HG02885 (cell line): Measurements from ENCODE around the gene SYNPO2L.
"Not testable (repeated sequence)": the region's sequence is repeated elsewhere in the genome, so short reads cannot be mapped to it uniquely, and the experiment has no call there.

Source experiments
- ATAC-seq: cut with Tn5 transposase; IDR thresholded peaks from one replicate; pipeline ENCODE4 v1.9.1; 2021; ENCODE audit warnings: mild to moderate bottlenecking; ENCODE audit not compliant: unreplicated experiment, poor library complexity

The SYNPO2L gene

GRCh38 chr10:73655990-73656298 is at the start of gene SYNPO2L:
Gene SYNPO2L (minus strand): TSS chr10:73656029. CDS start chr10:73655922, 107 bp downstream.
- ATAC-seq, result no peak

GRCh38 chr10:73703924-73704323 is 48.1 kb upstream of the SYNPO2L start:
- not testable (repeated sequence) for ATAC-seq

- ATAC-seq, result not testable (repeated sequence)
Observed at GRCh38 chr10:73698819-73699218, 43.0 kb upstream of the SYNPO2L start.

GRCh38 chr10:73697675-73698159 is 41.9 kb upstream of the SYNPO2L start, which contains the start of gene AGAP5:
Gene AGAP5 (minus strand): TSS chr10:73698109. CDS start chr10:73697755, 354 bp downstream.
- ATAC-seq, result not testable (repeated sequence)

DNA sequence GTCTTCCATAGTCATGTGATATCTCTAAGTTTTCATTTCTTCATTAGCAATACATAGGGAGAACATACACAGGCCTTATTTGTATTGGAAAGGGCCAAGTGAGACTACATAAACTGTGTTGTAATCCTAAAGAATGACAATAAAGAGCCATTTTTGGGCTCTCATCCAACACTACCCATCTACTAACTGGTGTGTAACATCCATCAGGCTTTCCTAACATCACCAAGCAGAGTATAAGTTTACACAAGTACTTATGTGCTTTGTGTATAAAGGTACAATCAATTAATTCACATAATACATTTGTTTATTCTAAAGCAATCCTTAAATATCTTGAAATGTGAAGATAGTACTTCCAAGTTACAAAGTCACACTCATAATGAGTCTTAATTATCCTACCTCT is 39.5 kb upstream of the SYNPO2L start:
- not testable (repeated sequence) for ATAC-seq

DNA sequence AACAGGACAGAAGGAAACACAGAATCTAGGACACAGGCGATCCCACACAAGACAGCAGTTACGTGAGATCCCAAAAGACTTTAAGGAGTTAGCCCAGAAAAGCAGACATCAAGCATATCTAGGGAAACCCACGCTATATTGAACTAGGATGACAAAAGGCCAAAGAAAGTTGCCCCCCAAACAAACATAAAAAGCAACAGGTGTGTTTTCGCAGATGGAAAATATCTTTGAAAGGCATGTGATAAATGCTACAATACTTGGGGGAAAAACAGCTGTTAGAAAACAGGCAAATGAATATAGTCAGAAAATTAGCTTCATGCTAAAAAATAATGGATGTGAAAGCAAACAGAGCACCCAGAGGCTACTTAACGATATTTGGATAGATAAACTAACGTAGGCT is 34.9 kb upstream of the SYNPO2L start:
- not testable (repeated sequence) for ATAC-seq

GRCh38 chr10:73689596-73689995 is 33.8 kb upstream of the SYNPO2L start:
- not testable (repeated sequence) for ATAC-seq

GRCh38 chr10:73687641-73688040 is 31.8 kb upstream of the SYNPO2L start:
- not testable (repeated sequence) for ATAC-seq

DNA sequence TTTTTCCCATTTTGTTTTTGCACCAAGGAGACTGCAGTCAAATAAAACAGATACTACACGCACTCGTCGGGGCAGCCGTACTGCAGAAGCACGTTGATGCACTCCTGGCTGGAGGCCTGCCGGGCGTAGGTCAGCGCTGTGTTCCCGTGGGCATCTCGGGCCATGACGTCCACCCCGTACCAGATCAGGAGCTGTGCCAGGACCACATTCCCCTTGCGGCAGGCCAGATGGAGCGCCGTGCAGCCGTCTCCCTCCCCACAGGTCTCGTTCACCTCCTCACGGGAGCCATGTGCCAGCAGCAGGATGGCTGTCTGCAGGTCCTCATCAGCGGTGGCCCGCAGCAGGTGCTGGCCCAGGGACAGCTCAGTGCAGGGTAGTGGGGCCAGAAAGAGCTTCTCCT is 18.7 kb upstream of the SYNPO2L start:
- not testable (repeated sequence) for ATAC-seq

GRCh38 chr10:73668378-73668777 is 12.5 kb upstream of the SYNPO2L start:
- not testable (repeated sequence) for ATAC-seq

DNA sequence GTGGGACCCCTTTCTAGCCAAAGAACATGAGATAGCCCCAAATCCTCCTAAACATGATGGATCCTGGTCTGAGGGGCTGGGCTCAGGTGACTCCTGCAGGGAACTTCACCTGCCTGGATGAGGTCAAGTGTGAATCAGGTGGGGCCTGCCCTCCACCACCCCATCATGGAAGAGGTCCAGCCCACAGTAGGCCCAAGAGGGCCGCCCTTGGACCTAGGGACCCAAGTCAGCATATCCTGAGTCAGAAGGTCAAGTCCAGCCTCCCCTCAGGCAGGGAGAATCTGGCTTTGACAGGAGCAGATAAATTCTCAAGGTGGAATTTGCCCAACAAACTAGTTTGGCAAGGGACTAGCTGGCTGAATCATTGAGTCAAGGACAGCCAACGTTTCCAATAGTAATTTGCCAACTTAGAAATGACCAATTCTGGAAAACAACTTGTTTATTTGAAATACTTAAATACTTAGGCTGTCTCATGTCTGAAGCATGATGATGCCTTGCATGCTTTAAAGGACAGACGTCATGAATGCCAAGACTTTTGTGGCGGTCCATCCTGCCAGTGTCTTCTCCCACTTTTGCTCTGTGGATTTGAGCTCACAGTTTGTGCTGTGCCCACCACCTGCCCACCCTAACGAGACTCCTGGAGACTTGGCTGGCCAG is 10.5 kb upstream of the SYNPO2L start:
- ATAC-seq, result not testable (repeated sequence)

- ATAC-seq, result not testable (repeated sequence)
Observed at GRCh38 chr10:73665581-73665980, 9.8 kb upstream of the SYNPO2L start.

DNA sequence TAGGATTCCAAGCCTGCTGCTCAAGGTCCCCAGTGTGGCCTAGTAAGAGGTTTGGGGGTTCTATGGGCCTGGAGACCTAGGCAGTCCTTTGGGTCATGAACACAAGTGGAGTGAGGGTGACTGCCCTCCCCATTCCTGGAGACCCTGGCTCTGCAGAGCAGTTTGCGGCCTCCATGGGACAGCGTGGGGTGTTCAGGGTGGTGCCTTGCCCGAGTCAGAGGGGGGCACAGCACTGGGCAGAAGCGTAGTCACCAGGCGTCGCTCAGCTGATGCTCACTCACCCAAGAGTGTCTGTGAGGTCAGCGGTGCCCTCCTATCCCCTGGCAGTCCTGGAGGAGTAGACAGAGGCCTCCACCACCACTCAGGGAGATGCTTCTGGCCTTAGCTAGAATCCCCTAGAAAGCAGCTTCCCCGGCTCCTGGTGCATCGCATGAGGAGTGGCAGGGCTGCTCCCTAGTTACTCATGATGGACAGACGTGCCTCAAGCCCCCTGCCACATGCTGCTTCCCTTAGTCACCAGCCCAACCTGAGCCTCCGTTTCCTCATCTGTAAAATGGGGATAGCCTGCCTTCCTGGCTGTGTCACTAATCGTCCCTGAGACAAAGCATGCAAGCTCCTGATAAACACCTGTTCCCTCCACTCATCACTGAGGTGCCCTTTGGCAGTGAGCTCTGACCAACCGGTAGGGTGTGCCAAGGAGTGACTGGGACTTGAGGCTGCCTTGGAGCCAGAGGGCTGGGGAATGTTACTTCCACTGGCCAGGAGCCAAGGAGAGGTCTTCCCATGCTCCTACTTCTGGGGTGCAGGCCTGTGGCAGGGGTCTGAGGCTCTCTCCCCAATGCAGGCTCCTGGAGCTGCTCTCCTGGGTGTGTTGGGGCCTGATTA is 8.6 kb upstream of the SYNPO2L start:
- not testable (repeated sequence) for ATAC-seq

DNA sequence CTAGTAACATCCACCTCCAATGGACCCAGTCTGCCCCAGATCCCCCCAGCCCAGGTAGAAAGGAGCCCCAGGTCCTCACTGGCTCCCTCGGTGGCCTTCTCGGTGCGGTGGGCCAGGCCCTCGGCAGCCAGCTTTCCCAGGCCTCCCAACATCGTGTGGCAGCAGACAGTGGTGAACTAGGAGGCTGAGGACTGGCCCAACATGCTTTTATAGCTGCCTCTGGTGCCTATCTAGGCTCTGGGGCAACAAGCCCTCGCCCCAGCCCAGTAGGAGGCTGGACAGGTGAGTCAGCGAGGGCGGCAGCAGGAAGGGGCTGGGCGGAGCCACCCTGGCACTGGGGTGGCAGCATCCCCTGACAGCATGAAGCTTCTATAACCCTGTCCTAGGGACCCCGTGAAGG is 7.8 kb upstream of the SYNPO2L start:
- ATAC-seq, result not testable (repeated sequence)

DNA sequence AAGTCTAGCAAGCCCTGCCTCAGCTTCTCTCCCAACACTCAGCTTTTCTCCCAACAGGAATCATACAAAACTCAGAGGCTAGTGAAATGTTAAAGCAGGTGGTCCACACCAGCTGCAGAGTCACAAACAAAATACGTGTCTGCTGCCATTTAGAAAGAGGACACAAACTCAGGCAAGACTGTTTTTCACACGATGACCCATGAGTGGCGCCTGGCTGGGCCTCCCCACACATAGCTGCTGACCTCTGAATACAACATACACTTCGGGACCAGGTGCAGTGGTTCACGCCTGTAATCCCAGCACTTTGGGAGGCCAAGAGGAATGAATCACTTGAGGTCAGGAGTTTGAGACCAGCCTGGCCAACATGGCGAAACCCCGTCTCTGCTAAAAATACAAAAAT is 6.9 kb upstream of the SYNPO2L start:
- ATAC-seq, result not testable (repeated sequence)

DNA sequence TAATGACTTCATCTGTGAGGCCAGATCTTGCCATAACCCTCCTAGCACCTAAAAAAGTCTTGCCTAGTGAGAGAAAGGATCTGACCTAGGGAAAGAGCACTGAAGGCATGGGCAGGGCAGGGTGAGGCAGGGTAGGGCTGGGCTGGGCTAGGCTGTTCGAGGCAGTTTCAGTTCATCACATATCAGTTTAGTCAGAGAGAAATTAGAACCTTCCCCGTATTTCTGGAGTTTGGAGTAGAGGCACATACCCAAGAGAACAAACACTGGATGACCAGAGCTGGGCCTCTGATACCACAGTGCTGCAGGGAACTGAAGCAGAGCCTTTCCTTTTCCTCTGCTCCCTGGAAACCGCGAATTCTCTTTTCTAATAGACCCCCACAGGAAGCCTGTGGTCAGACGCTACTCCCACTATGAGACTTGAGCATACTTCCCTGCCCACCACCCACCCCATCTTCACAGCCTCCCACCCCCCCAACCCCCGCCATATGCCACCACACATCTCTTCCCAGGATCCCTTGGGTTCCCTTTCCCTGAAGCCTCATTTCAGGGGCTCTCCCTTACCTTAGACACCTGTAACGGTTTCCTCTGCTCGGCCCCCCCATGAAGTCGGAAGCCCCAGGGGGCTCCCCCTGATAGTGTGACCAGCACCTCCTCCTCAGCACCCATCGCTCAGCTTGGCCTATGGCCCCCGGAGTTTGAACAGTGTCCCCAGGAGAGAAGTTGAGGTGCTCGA is 406 bp downstream of the SYNPO2L start:
- no peak for ATAC-seq

DNA sequence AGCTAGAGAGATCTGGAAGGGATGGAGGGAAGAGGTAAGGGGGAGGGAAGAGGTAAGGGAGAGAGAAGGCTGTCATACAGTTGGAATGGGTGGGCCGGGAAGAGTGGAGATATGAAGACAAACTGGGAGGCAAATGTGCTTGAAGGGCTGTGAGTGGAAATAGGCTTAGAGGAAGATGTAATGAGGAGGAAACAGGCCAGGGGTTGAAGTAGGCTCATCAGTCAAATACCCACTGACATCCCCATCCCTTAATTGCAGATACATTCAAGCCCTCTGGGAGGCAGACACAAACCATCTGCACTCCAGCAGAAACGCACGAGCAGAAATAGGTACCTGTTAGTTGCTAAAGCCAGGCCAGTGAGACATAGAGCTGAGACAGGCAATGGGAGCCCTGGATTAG is 2.1 kb downstream of the SYNPO2L start:
- ATAC-seq, result no peak

- no peak for ATAC-seq
Observed at GRCh38 chr10:73653195-73653594, 2.6 kb downstream of the SYNPO2L start.

- no peak for ATAC-seq
Observed at GRCh38 chr10:73650537-73651331, 5.1 kb downstream of the SYNPO2L start.
